ENCODE measurements around the gene ENTREP1. TPM values are rescaled to one million over a fixed set of nuclear protein-coding genes. Genes with fewer than 3 reads are reported as not detected.
A peak's percentile ranks its signal among the peaks of the same experiment; 100 is the strongest.
"Not testable (repeated sequence)": the region's sequence is repeated elsewhere in the genome, so short reads cannot be mapped to it uniquely, and the experiment has no call there.

The ENTREP1 gene
- total RNA-seq, 1 donor from 2014 or later, result 0.53 TPM

DNA sequence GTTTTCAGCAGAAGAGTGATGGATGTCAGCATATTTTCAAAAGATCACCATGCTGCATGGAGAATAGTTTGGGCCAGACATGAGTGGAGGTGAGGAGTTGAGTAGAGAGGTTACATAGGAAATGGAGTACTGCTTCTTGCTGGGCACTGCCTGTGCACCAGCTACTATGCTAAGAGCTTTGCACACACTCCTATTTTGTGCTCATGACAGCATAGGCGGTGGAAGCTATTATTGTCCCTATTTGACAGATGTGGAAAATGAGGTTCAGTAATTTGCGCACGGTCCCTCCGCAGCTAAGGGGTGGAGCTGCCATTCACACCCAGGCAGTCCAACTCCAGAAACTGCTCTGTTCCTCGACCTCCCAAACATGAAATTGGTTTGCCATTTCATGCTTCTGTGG, 67.8 kb downstream of the ENTREP1 start:
- H3K4me3 ChIP-seq (ENCODE audit: low read depth, low read length), result no peak overlapping the region
- TF ChIP-seq, protein P1, sequence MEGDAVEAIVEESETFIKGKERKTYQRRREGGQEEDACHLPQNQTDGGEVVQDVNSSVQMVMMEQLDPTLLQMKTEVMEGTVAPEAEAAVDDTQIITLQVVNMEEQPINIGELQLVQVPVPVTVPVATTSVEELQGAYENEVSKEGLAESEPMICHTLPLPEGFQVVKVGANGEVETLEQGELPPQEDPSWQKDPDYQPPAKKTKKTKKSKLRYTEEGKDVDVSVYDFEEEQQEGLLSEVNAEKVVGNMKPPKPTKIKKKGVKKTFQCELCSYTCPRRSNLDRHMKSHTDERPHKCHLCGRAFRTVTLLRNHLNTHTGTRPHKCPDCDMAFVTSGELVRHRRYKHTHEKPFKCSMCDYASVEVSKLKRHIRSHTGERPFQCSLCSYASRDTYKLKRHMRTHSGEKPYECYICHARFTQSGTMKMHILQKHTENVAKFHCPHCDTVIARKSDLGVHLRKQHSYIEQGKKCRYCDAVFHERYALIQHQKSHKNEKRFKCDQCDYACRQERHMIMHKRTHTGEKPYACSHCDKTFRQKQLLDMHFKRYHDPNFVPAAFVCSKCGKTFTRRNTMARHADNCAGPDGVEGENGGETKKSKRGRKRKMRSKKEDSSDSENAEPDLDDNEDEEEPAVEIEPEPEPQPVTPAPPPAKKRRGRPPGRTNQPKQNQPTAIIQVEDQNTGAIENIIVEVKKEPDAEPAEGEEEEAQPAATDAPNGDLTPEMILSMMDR (IDR thresholded peaks at IDR 0.05; ENCODE audit: insufficient read depth, low read length, severe bottlenecking), result no peak
- FAIRE-seq (peak; percentile 86), DNase-seq (ENCODE audit: low read depth) (no peak)
- H3K27me3 ChIP-seq (ENCODE audit: control insufficient read depth, insufficient read depth, low read length), result no peaks in the 10 kb centered on the region
- no peaks in the 10 kb centered on the region for H3K36me3 ChIP-seq (ENCODE audit: control insufficient read depth, insufficient read depth, low read length)

DNA sequence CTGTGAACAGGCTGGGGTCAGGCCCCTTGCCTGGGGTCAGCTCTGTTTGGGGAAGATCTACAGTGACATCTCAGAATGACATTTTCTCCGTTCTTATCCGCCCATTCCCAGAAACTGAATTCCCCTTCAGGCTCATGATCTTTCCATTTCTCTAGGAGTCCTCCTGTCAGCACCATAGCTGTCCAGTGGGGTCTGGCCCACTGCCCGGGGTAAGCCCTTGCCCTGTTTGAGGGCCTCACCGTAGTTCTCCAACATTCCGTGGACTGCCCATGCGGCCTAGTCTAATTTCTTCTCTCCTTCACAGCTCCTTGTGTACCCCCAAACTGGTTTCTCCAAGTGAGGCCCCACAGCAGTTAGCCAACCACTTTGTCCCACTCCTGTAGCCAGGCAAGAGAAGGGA, 68.4 kb downstream of the ENTREP1 start:
- Histone ChIP-seq H3K4me3 (ENCODE audit: low read depth, low read length) (no peak overlapping the region), H3K36me3 (ENCODE audit: control insufficient read depth, insufficient read depth, low read length) (no peaks in the 10 kb centered on the region), H3K27me3 (ENCODE audit: control insufficient read depth, insufficient read depth, low read length) (no peaks in the 10 kb centered on the region)
- TF ChIP-seq, protein P1 (IDR thresholded peaks at IDR 0.05; ENCODE audit: insufficient read depth, low read length, severe bottlenecking), result no peak
- no peak for DNase-seq (ENCODE audit: low read depth)
- no peak for FAIRE-seq

DNA sequence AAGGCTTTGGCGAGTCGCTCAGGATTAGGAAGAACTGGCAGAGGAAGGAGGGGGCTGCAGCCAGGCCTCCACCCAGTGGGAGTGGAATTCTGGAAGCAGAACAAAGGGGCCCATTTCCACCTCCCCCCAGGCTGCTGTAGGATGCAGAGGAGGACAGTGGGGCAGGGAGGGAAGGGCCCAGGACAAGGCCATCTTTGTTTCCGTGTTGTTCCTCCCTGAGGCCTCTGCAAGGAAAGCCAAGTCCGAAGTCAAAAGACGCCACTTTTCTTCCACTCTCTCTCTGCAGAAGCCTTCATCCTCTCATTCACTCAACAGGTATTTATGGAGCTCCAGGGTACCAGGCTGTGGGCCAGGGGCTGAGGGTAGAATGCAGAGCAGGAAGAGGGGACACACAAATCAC, 70.7 kb downstream of the ENTREP1 start:
- no peaks in the 10 kb centered on the region for H3K27me3 ChIP-seq (ENCODE audit: control insufficient read depth, insufficient read depth, low read length)
- TF ChIP-seq, protein P1 (IDR thresholded peaks at IDR 0.05; ENCODE audit: insufficient read depth, low read length, severe bottlenecking), result no peak
- DNase-seq (ENCODE audit: low read depth) (no peak), FAIRE-seq (no peak)
- no peak overlapping the region for H3K4me3 ChIP-seq (ENCODE audit: low read depth, low read length)
- no peaks in the 10 kb centered on the region for H3K36me3 ChIP-seq (ENCODE audit: control insufficient read depth, insufficient read depth, low read length)

DNA sequence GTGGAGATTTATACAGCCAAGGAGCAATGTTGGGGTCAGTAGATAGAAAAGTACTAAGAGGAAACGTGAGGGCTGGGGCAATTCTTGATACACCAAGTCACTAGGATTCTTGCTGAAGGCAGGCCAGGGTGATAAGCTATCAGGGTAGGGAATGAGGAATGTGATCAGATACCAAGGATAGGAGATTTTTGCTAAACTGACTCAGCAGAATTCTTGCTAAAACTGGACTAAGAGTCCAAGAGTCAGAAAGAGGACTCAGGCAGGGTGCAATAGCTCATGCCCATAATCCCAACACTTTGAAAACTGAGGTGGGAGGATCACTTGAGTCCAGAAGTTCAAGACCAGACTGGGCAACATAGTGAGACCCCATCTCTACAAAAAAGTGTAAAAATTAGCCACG, 71.7 kb downstream of the ENTREP1 start:
- H3K36me3 ChIP-seq (ENCODE audit: control insufficient read depth, insufficient read depth, low read length), result no peaks in the 10 kb centered on the region
- no peak for DNase-seq (ENCODE audit: low read depth)
- no peak overlapping the region for H3K4me3 ChIP-seq (ENCODE audit: low read depth, low read length)
- no peaks in the 10 kb centered on the region for H3K27me3 ChIP-seq (ENCODE audit: control insufficient read depth, insufficient read depth, low read length)
- TF ChIP-seq, protein P1 (IDR thresholded peaks at IDR 0.05; ENCODE audit: insufficient read depth, low read length, severe bottlenecking), result no peak
- FAIRE-seq, result no peak

DNA sequence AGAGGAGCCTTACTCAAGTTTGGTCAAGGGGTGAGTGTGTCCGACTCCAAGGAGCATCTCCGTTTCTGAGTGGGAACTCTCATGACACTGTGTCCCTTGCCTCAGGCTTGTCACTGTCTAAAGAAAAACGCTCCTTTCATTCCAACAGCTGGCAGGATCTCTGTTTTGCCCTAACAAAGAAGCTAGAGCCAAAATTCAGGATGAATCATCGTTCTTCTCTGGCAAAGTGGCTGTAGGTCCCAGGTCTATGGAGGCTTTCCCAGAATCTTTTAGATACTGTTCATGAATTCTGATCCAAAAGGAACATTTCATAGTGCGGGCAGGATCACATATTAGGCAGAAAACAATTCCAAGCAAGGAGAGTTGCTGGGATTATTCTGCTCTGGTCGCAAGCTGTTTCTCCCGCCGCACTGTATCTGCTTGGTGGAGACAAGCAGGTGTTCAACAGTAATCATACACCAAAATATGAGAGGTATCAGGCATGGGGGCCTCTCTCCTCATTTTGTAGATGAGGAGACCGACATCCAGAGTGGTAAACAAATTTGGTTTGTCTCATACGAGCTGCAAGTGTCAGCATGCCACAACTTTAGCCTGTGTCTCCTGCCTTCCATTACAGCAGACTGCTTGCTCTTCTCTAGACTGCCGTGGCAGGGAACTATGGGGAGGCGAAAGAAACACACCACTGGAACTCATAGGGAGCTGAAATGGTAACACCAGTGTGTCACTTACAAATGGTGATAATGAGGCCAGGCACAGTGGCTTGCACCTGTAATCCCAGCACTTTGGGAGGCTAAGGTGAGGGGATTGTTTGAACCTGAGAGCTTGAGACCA, 72.6 kb downstream of the ENTREP1 start:
- Histone ChIP-seq H3K36me3 (ENCODE audit: control insufficient read depth, insufficient read depth, low read length) (no peaks in the 10 kb centered on the region), H3K27me3 (ENCODE audit: control insufficient read depth, insufficient read depth, low read length) (no peaks in the 10 kb centered on the region), H3K4me3 (ENCODE audit: low read depth, low read length) (no peak overlapping the region)
- TF ChIP-seq, protein P1 (IDR thresholded peaks at IDR 0.05; ENCODE audit: insufficient read depth, low read length, severe bottlenecking), result no peak
- DNase-seq (ENCODE audit: low read depth) (peak; percentile 33), FAIRE-seq (no peak)

DNA sequence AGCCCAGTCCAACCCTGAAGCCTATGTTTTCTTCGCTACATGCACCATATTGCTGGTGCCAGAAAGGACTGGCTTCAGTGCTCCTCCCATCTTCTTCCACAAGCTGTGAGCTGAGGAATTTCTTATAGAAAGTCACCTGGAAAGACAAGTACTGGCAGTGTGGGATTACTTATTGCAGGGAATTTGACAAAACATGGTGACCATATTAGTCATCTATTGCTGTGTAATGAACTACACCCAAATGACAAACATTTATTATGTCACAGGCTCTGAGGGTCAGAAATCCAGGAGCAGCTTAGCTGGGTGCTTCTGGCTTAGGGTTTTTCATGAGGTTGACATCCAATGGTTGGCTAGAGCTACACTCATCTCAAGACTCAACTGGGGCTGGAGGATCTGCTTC, 75.5 kb downstream of the ENTREP1 start:
- Histone ChIP-seq H3K27me3 (ENCODE audit: control insufficient read depth, insufficient read depth, low read length) (no peaks in the 10 kb centered on the region), H3K4me3 (ENCODE audit: low read depth, low read length) (no peak overlapping the region), H3K36me3 (ENCODE audit: control insufficient read depth, insufficient read depth, low read length) (no peaks in the 10 kb centered on the region)
- DNase-seq (ENCODE audit: low read depth) (peak; percentile 53), FAIRE-seq (no peak)
- TF ChIP-seq, protein P1 (IDR thresholded peaks at IDR 0.05; ENCODE audit: insufficient read depth, low read length, severe bottlenecking), result no peak

DNA sequence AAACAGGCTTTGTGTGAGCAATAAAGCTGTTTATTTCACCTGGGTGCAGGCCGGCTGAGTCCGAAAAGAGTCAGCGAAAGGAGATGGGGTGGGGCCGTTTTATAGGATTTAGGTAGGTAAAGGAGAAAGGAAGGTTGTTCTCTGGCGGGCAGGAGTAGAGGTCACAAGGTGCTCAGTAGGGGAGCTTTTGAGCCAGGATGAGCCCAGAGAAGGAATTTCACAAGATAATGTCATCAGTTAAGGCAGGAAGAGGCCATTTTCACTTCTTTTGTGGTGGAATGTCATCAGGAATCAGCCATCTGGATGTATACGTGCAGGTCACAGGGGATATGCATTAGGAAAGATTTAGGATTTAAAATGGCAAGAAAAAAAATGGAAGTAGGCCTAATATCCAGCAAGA, 84.9 kb downstream of the ENTREP1 start:
- DNase-seq (ENCODE audit: low read depth); H3K4me3 ChIP-seq (ENCODE audit: low read depth, low read length); H3K27me3 ChIP-seq (ENCODE audit: control insufficient read depth, insufficient read depth, low read length); H3K36me3 ChIP-seq (ENCODE audit: control insufficient read depth, insufficient read depth, low read length); FAIRE-seq: not testable (repeated sequence)
